WTC11 (cell line): Measurements from ENCODE around the gene HECW1. TPM values are rescaled to one million over a fixed set of nuclear protein-coding genes. Genes with fewer than 3 reads are reported as not detected.
"Not testable (repeated sequence)": the region's sequence is repeated elsewhere in the genome, so short reads cannot be mapped to it uniquely, and the experiment has no call there.

Experiments
- ATAC-seq: fragments of 200-7000 bp; cut with Tn5 transposase; 2 replicates; pipeline ENCODE4 v1.10.0; 2021; ENCODE audit warnings: mild to moderate bottlenecking, moderate library complexity
- CTCF ChIA-PET: fragments of 300-600 bp; sonication (Branson Sonifier 250); formaldehyde crosslinking; loops from one replicate; lab custom pipeline; 2021; ENCODE audit warnings: antibody characterized with exemption; lab: Charles Lee
- POLR2A ChIA-PET: fragments of 350-600 bp; sonication (Branson Sonifier 250); formaldehyde crosslinking; loops from one replicate; lab custom pipeline; 2021; ENCODE audit warnings: antibody characterized with exemption; lab: Charles Lee
- DNase-seq: peaks from one replicate; pipeline ENCODE4 v3.0.0; 2021; ENCODE audit warnings: low spot score
- H3K27ac Mint-ChIP-seq: 2 replicates; pipeline ENCODE4 v1.8.0; 2021; ENCODE audit warnings: mixed read lengths
- H3K27me3 Mint-ChIP-seq: 2 replicates; pipeline ENCODE4 v1.8.0; 2021; ENCODE audit warnings: low read depth, mild to moderate bottlenecking, moderate library complexity, mixed read lengths
- H3K36me3 Mint-ChIP-seq: 2 replicates; pipeline ENCODE4 v1.8.0; 2021; ENCODE audit warnings: mixed read lengths
- H3K4me1 Mint-ChIP-seq: 2 replicates; pipeline ENCODE4 v1.8.0; 2022; ENCODE audit warnings: mixed read lengths
- H3K4me3 Mint-ChIP-seq: 2 replicates; pipeline ENCODE4 v1.8.0; 2021; ENCODE audit warnings: mild to moderate bottlenecking, moderate library complexity, mixed read lengths
- H3K9me3 Mint-ChIP-seq: 2 replicates; pipeline ENCODE4 v1.8.0; 2021; ENCODE audit warnings: mixed read lengths
- AR ChIP-seq: fragments of 250-450 bp; sonication (Bioruptor Pico); IDR thresholded peaks from 2 replicates; pipeline ENCODE4 v1.9.0; 2021; ENCODE audit warnings: mild to moderate bottlenecking
- CREB1 ChIP-seq: sonication (generic); formaldehyde crosslinking; IDR thresholded peaks from 2 replicates; pipeline ENCODE4 v1.8.0; 2023; ENCODE audit warnings: mild to moderate bottlenecking, missing genetic modification reagents
- FOXJ3 ChIP-seq: sonication (generic); formaldehyde crosslinking; IDR thresholded peaks from 2 replicates; pipeline ENCODE4 v1.9.0; 2021; ENCODE audit warnings: missing genetic modification reagents, mild to moderate bottlenecking, borderline replicate concordance
- FOXK1 ChIP-seq: sonication (generic); formaldehyde crosslinking; IDR thresholded peaks from 2 replicates; pipeline ENCODE4 v1.8.0; 2022; ENCODE audit warnings: mild to moderate bottlenecking, moderate library complexity, missing genetic modification reagents
- FOXP1 ChIP-seq: sonication (generic); formaldehyde crosslinking; IDR thresholded peaks from 2 replicates; pipeline ENCODE4 v1.8.0; 2022; ENCODE audit warnings: missing genetic modification reagents, mild to moderate bottlenecking, moderate library complexity, borderline replicate concordance
- GABPB1 ChIP-seq: sonication (generic); formaldehyde crosslinking; IDR thresholded peaks from 2 replicates; pipeline ENCODE4 v1.8.1; 2023; ENCODE audit warnings: mild to moderate bottlenecking, missing genetic modification reagents
- IRF1 ChIP-seq: sonication (generic); formaldehyde crosslinking; IDR thresholded peaks from 2 replicates; pipeline ENCODE4 v1.8.0; 2023; ENCODE audit warnings: missing genetic modification reagents
- KAT7 ChIP-seq: sonication (generic); formaldehyde crosslinking; IDR thresholded peaks from 2 replicates; pipeline ENCODE4 v1.8.1; 2023; ENCODE audit warnings: missing genetic modification reagents, mild to moderate bottlenecking, borderline replicate concordance
- NFYB ChIP-seq: sonication (generic); formaldehyde crosslinking; conservative IDR thresholded peaks from 2 replicates; pipeline ENCODE4 v1.8.0; 2022; ENCODE audit warnings: low read depth, missing genetic modification reagents
- NR3C1 ChIP-seq: sonication (generic); formaldehyde crosslinking; conservative IDR thresholded peaks from 2 replicates; pipeline ENCODE4 v1.8.1; 2023; ENCODE audit warnings: low read depth, mild to moderate bottlenecking, missing genetic modification reagents
- PRDM15 ChIP-seq: sonication (generic); formaldehyde crosslinking; IDR thresholded peaks from 2 replicates; pipeline ENCODE4 v1.8.0; 2022; ENCODE audit warnings: missing genetic modification reagents
- PREB ChIP-seq: sonication (generic); formaldehyde crosslinking; IDR thresholded peaks from 2 replicates; pipeline ENCODE4 v1.8.1; 2022; ENCODE audit warnings: mild to moderate bottlenecking, missing genetic modification reagents, moderate library complexity, borderline replicate concordance
- RORB ChIP-seq: fragments of 250-450 bp; sonication (Bioruptor Pico); IDR thresholded peaks from 2 replicates; pipeline ENCODE4 v1.9.0; 2021; ENCODE audit warnings: mild to moderate bottlenecking
- SMAD4 ChIP-seq: sonication (generic); formaldehyde crosslinking; IDR thresholded peaks from 2 replicates; pipeline ENCODE4 v1.8.0; 2022; ENCODE audit warnings: mild to moderate bottlenecking, missing genetic modification reagents
- SOX15 ChIP-seq: fragments of 250-450 bp; sonication (Bioruptor Pico); IDR thresholded peaks from 2 replicates; pipeline ENCODE4 v1.9.0; 2021; ENCODE audit warnings: mild to moderate bottlenecking
- ZMAT4 ChIP-seq: fragments of 250-450 bp; sonication (Bioruptor Pico); IDR thresholded peaks from 2 replicates; pipeline ENCODE4 v1.9.0; 2021; ENCODE audit warnings: mild to moderate bottlenecking
- ZNF232 ChIP-seq: sonication (generic); formaldehyde crosslinking; IDR thresholded peaks from 2 replicates; pipeline ENCODE4 v1.8.0; 2022; ENCODE audit warnings: mild to moderate bottlenecking, missing genetic modification reagents
- ZSCAN18 ChIP-seq: fragments of 250-450 bp; sonication (Bioruptor Pico); IDR thresholded peaks from 2 replicates; pipeline ENCODE4 v2.1.2; 2022; ENCODE audit warnings: mild to moderate bottlenecking, moderate library complexity
- total RNA-seq: library from RNA; stranded (reverse); gene quantifications from 3 replicates; pipeline ENCODE4 v1.2.3, GENCODE V29; 2021

The HECW1 gene
- total RNA-seq, 1 experiment from 2014 or later = 6.1 TPM

GRCh38 chr7:43485580-43485979 lies 373.1 kb downstream of the HECW1 start (continued):
- no peak for TF ChIP-seq PRDM15 (CRISPR knock-in tag)

GRCh38 chr7:43486008-43486407 lies 373.6 kb downstream of the HECW1 start:
- POLR2A ChIA-PET, CTCF ChIA-PET, H3K4me3 Mint-ChIP-seq, H3K9me3 Mint-ChIP-seq, H3K36me3 Mint-ChIP-seq, DNase-seq, H3K27ac Mint-ChIP-seq, H3K27me3 Mint-ChIP-seq, ATAC-seq: not testable (repeated sequence)
- peaks cover 12% of the 10 kb centered on the region for H3K4me1 Mint-ChIP-seq

GRCh38 chr7:43486634-43487033 lies 374.2 kb downstream of the HECW1 start:
- H3K9me3 Mint-ChIP-seq = peaks cover 3% of the 10 kb centered on the region; the same call in 1 of the 2 replicates
- no peak for ATAC-seq
- H3K36me3 Mint-ChIP-seq = no peaks in the 10 kb centered on the region
- POLR2A ChIA-PET = no interaction called here
- H3K4me3 Mint-ChIP-seq = no peak overlapping the region
- no peaks in the 10 kb centered on the region for H3K27me3 Mint-ChIP-seq
- TF ChIP-seq ZMAT4 (no peak), AR (CRISPR knock-in tag) (no peak), ZNF232 (CRISPR knock-in tag) (no peak), SOX15 (CRISPR knock-in tag) (no peak), PREB (no peak), IRF1 (CRISPR knock-in tag) (no peak), PRDM15 (CRISPR knock-in tag) (no peak), NFYB (no peak), NR3C1 (CRISPR knock-in tag) (no peak), CREB1 (CRISPR knock-in tag) (no peak), SMAD4 (CRISPR knock-in tag) (no peak), FOXK1 (CRISPR knock-in tag) (no peak), RORB (no peak), FOXP1 (no peak), KAT7 (no peak), ZSCAN18 (CRISPR knock-in tag) (no peak), GABPB1 (CRISPR knock-in tag) (no peak), FOXJ3 (no peak)
- TF ChIP-seq, all 79 proteins: peak for 0
- DNase-seq = no peak
- Mint-ChIP-seq H3K4me1 (peaks cover 12% of the 10 kb centered on the region), H3K27ac (no peak overlapping the region)
- CTCF ChIA-PET = no interaction called here
